HG02571 (cell line): ENCODE results near the gene WAPL.
A peak's percentile ranks its signal among the peaks of the same experiment; 100 is the strongest.
"Not testable (repeated sequence)": the region's sequence is repeated elsewhere in the genome, so short reads cannot be mapped to it uniquely, and the experiment has no call there.

Experiments
- ATAC-seq: cut with Tn5 transposase; IDR thresholded peaks from one replicate; pipeline ENCODE4 v1.9.1; 2021; ENCODE audit warnings: mild to moderate bottlenecking, moderate library complexity; ENCODE audit not compliant: unreplicated experiment

Gene WAPL

GRCh38 chr10:86391236-86391840, 130.3 kb downstream of the WAPL start:
- ATAC-seq = no peak

- ATAC-seq = no peak
Measured at GRCh38 chr10:86390337-86391120, 131.1 kb downstream of the WAPL start.

GRCh38 chr10:86389441-86390193, 132.0 kb downstream of the WAPL start:
- ATAC-seq = peak; percentile 77

- not testable (repeated sequence) for ATAC-seq
Measured at GRCh38 chr10:86389109-86389440, 132.5 kb downstream of the WAPL start.

GRCh38 chr10:86388119-86388704, 133.4 kb downstream of the WAPL start:
- no peak for ATAC-seq

GRCh38 chr10:86387178-86387794, 134.3 kb downstream of the WAPL start:
- ATAC-seq = no peak

- ATAC-seq = no peak
Measured at GRCh38 chr10:86385806-86386205, 135.8 kb downstream of the WAPL start.
